GM18507 (cell line): ENCODE results near the gene STAC3.

ENCODE experiments used
- DNase-seq: peaks from one replicate; pipeline ENCODE4 v3.0.0; 2011; ENCODE audit warnings: low read depth; ENCODE audit not compliant: insufficient read length; ENCODE audit errors: extremely low spot score
- FAIRE-seq: peaks from 2 replicates; lab custom pipeline; 2011; peaks lifted over from hg19 to GRCh38; lab: Jason Lieb, UNC

STAC3 gene

DNA sequence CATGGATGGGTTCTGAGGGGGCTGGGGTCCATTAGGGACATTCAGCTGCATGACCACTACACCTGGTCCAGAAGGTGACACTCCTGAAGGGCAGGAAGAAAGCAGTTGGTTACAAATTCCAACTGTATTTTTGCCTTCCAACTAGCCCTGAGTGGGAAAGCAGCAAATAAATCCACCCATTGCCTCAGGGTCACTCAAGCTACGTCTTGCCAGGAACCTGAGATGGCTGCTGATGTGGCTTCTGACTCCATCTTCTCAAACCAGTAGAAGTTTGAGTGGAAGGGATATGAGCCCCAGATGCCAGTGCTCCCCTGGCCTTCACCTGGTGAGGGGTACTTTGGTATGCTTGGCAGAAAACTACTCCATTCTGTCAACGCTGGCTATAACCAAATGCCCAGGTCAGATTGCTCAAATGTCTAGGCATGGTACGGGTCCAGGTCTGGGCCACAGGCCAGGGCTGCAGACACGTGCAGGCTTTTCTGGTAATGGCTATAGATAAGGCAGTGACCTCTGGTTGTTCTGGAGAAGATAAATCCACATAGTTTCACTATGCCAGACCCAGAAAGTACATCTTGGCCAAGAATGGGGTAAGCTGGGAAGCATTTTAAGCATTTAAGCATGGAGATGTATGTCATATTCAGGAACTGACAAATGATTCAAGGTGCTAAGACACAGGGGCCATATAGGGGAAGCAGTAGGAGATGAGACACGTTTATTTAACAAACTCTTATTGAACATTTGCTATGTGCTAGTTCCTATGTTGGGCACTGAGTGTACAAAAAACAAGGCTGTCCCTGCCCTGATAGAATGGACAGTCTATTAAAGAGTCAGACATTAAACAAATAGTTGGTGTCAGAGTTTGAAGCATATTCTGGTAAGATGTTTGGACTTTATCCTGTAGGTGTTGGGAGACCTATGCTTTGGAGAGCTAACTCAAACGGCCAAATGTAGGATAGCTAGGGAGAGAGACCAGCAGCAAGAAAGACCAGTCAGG, 8.3 kb upstream of the STAC3 start:
- DNase-seq (no peak), FAIRE-seq (no peak)

DNA sequence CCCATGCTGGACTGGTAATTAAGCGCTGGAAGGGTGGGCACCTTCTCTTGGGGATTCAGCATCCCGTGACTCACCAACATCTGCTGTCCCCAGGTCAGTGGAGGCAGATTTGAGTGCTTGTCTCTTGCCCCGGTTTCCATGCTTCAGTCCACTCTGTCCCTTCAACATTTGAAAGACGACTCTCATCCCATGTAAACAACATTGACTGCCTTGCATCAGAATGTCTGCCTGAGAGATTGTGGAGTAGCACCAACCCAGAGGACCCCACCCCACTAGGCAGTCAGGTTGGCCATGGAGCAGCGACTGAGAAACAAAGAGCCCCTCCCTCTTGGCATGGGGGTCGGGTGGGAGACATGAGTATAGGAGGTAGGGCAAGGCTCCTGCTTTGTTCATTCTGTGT, 4.9 kb upstream of the STAC3 start:
- no peak for DNase-seq
- no peak for FAIRE-seq

DNA sequence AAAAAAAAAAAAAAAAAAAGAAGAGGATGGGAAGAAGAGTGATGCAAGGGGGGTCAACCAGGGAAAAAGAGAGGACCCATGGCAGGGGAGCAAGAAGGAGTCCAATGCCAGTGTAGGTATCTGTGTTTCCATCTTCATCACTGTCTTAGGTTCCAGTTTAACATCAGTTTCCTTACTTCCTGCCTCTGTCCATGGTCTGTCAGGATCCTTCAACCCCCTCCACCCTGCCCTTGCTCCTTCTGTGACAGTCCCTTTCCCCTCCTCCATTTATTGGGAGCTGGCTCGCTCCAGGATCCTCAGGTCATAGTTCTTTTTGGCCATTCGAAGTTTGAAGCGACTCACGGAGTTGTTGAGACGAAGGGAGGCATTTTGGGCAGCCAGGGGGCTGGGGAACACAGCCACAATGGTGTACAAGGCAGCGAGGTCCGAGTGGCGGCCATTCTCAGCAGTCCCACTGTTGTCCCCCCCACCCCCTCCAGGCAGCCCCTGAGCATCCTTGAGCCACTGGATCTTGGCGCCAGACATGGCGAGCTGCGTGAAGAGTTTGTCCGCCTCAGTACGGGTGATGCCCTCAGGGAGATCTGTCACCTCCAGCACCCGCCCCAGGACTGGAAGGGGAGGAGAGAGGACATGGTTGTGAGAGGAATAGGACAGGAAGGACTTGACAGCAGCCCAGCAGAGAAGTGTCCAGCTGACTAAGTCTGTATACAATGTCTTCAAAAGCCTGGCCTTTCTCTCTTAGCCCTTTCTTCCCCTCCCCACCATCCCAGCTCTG, 3.7 kb upstream of the STAC3 start:
- DNase-seq (no peak), FAIRE-seq (no peak)

DNA sequence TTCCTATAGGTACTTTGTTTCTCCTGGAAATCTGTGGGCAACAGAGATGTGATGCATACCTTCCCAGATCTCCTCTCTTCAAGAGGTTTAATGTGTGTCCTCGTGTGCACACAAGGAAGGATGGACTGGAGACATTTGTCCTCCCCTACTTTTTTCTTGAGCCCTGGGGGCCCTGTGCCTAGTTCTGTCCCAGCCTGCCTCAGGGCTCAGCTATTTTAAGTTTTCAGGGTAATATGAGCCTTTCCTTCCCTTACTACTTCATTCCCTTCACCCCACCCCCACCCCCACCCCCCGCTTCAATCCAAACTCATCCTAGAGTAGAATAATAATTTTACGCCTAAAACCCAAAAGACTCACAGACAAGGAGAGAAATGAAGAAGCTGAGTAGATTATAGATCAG, 446 bp downstream of the STAC3 start:
- FAIRE-seq (no peak), DNase-seq (no peak)

DNA sequence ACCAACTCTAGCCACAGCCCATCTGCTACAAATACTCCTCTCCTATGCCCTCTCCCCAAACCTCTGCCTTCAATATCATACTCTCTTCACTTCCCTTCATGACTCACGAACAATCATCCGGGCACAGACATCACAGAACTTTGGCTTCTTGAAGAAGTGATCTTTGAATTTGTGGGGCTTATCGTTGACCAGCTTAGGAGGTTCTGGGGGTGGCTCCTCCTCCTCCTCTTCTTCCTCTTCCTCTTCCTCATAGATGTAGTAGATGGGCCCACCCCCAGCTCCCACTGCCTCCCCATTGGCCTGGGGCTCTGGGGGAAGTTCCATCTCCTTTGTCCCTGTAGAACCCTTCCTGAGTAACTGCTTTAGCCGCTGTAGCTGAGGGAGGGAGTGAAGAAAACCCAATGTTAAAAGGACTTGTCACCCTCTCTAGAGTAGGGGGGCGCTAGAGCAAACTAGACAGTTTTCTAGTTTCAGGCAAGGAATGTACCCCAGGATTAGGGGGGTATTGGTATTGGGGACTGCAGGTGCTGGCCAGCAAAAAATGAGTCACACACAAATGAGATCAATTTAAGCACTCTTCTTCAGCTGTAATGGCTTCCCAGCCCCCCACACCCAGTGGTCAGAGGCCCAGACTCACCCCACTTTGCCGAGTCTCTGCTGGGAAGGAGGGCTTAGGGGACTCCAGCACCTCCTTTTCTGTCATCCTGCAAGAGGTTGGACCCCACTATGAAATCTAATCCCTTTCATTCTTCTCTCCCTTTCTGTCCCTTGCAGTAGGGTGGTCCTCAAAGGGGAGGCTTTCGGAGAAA, 1.8 kb downstream of the STAC3 start:
- peak; percentile 59 for FAIRE-seq
- no peak for DNase-seq

DNA sequence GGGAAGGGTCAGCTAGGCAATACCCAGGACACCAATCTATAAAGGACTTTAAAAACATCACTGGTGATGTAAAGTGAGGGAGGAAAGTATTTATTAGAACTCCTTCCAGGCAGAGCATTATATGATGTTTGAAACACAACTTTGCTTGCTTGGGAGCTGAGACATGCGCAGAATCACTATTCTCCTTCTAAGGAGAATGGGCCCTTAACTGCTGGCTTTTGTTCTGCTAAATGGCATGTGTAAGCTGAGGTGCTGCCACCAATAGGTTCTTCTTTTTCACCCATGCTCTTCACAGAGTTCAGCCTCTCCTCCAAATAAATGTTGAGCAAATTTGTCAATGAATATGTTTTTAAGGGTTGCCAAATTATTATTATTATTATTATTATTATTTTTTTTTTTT, 3.9 kb downstream of the STAC3 start:
- no peak for FAIRE-seq

DNA sequence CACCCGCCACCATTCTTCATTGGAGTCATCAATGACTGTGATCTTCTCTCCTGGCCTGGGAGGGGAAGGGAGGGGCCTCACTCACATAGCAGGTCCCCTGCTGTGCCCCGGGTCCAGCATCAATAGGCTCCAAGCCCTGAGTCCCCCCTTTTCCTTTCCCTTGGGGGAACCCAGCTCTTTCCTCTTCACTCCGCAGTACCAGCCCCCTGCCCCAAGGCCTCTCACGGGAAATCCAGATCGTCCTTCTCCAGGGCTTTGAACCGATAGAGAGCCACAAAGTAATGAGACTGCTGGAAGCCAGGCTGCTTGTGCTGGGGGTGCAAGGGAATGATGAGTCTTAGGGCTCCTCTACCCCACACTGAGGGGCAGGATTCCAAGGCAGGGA, 6.7 kb downstream of the STAC3 start:
- no peak for FAIRE-seq
- no peak for DNase-seq

More for the DNA sequence above, 3.9 kb downstream of the STAC3 start:
- DNase-seq, result no peak

DNA sequence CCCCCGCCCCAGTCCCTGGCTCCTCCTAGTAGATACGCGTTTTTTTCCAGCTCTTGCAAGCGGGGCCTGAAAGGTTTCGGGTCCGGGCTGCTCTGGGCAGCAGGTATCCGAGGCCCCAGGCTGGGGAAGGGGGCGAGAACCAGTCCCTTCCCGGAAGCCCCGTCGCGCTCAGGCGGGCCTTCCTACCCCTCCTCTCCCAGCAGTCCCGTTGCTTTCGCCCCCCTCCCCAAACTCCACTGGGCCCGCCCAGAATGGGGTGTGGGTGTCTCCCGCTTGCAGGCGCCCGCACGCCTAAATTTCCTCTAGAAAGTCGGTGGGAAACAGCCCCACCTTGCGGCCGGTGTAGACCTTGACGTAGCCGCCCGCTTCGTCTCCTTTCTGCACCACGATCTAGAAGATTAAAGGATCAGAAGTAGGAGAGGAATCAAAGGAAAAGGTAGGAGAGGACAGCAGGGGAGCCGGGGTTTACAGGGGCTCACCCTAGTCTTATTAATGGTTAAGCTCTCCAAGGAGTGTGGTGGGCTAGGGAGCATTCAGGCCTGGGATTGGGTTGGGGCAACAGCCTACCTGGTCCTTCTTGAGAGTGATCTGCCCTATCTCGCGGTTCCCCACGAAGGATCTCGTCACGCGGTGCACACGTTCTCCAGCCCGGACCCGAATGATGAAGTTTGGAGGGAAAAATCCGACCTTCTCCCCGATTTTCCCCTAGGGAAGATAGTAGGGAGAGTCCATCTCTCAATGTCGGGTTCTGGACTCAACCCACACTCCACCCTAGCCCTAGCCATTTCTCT, 7.3 kb downstream of the STAC3 start:
- DNase-seq (no peak), FAIRE-seq (peak; percentile 54)

DNA sequence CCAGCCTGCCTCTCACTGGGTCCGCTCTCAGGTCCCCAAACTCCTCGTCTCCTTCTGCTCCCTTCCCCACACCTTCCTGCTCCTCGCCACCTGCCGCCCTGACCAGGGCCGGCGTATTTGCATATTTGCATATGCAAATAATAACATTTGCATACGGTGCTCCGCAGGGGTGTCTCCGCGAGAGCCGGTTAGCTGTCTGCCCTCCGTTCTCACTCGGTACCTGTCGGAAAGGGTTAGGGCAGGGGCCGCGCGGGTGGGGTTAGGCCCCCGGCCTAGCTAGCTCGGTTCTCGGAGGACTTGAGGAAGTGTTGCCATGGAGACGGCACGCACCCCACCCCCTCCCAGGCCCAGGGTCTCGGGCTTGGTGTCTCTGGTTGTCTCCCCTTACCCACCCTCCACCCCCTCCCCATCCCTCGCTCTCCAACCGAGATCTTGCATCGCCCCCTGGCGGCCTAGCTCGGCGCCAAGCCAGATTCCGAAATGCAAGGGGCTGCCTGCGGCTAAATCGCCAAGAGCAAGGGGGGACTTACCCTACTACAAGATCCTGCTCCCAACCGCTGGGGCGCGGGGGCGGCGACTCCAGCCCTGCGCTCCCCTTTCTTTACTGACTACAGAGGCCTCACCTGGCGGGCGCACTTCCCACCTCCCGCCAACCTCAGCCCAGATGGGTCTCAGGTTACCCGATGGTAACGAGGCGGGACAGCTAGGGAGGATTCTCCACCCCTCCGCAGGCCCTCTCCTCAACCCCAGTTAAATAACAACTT, 8.1 kb downstream of the STAC3 start:
- DNase-seq (no peak), FAIRE-seq (peak; percentile 64)

DNA sequence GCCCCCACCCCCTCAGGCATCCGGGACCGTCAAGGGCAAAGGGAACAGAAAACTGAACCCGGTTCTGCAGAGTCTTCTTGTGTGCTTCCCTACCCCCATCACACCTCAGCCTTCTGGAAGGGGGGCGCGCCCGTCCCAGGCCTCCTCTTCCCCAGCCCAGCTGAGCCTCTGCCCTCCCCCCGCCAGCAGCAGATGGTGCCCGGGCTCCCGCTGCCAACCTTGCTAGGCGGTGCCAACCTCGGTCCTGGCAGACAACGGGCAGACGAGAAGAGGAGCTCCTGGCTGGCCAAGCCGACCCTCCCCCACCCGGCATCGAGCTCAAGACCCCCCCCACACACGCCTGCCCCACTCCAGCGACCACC, 8.7 kb downstream of the STAC3 start:
- FAIRE-seq, result no peak
- DNase-seq, result no peak

DNA sequence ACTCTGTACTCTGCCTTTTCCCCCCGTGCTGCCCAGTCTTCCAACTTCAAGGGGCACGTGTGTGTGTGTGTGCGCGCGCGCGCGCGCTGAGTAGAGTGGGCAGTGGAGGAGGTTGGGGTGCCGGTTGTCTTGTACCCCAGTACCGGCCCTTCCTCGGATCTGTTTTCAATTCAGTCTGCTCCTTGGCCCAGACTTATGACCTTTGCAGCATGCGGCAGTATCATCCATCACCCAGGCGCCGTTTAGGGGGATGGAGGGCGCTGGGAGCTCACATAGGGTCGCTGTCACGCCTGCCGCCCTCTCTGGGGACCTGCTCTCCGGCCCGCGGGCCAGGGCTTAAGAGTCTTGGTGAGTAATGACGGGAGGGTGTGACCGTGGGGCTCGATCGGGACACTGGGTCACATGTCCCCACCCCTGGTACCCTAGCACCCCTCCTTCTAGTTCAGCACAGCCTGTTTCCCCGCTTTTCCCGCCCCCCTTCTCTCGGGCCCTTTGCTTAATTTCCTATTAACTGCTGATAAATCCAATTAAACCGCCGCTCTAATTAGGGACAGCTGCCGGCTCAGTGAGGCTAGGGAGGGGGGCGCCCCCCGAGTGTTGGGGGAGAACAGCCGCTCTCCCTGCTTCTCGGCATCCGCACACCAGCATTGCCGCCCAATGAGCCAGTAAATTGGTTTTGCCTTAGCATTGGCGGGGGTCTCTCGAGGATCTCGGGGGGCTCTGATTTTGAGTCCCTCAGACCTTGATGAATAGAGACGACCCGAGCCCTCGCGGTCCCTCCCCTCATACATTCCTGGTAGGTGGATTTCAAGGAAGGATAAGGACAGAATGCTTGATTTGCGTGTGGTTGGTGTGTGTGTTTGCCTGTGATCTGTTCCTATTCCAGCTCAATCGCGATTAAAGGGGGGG, 9.3 kb downstream of the STAC3 start:
- DNase-seq, result no peak
- FAIRE-seq, result no peak

DNA sequence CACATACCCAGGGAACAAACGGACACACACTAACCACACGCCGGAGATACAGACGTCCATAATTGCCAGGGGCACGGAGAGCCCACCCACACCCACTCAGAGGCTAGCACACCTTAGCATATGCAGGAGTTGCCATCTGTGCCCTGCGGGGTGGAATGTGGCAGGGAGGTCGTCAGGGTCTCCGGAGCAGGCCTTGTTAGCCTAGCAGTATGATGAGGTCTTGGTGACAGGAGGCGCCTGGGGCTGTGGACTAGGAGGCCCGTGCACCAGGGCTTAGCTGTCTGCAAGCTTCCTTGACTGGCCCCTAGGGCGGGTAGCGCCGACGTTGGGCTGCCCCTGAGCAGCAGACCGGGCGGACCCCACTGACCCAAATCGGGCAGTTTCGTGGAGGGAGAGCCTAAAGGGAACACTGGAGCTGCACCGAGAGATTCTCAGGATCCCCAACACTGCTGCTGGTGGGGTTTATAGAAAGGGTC, 10.0 kb downstream of the STAC3 start:
- DNase-seq (no peak), FAIRE-seq (no peak)

DNA sequence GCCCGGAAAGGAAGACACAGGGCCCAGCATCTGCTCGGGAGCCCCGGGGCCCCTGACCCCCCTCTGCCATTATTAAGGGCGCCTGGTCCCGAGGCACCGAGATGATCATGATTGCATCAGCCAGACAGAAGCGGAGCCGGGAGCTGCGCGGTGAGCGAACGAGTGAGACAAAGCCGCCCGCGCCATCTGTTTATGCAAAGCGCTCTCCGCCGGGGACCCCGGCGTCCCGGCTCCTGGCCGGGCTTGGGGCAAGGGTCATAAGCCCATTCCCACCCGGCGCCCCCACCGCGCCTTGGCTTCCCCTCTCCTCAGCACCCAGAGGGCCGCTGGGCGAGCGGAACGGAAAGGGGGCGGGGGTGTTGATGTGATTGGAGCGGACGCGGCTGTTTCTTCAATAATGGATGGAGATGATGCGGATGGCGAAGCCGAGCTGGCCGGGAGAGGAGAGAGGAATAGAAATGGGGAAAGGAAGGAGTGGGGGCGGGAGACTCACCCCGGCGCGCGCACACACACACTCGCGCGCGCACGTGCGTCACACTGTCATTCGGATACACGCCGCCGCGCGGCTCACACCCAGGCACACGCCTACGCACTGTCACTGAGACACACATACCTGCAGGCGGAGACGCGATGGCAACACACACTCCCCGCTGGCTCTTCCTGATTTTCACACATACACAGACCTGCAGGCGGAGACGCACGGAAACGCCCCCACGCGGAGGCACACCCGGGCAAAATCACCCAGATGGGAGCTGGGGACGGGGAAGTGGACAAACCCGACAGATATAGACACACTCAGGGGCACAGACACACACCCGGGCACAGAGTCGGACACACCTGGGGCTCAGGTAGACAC, 10.7 kb downstream of the STAC3 start:
- DNase-seq, result no peak
- FAIRE-seq, result peak; percentile 85

DNA sequence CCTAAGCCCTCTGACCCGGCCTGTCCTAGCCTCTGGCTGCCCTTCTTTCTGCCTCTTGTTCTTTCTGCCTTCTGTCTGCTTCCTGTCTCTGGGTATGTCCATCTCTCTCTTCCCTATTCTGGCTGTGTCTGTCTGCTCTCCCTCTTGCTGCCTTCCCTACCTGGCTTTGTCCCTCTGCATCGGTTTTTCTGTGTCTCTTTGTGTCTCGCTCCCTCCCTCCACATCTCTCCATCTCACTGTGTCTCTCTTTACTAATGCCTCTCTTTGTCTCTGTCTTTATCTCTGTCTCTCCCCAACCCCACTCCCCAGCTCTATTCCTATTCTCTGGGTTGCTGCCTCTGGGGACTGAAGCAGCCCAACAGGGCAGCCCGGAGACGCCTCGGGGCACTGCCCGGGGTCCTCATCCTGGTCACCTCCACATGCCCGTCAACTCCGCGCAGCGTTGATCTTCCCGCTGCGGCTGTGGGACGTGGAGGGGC, 11.4 kb downstream of the STAC3 start:
- FAIRE-seq (no peak), DNase-seq (no peak)

DNA sequence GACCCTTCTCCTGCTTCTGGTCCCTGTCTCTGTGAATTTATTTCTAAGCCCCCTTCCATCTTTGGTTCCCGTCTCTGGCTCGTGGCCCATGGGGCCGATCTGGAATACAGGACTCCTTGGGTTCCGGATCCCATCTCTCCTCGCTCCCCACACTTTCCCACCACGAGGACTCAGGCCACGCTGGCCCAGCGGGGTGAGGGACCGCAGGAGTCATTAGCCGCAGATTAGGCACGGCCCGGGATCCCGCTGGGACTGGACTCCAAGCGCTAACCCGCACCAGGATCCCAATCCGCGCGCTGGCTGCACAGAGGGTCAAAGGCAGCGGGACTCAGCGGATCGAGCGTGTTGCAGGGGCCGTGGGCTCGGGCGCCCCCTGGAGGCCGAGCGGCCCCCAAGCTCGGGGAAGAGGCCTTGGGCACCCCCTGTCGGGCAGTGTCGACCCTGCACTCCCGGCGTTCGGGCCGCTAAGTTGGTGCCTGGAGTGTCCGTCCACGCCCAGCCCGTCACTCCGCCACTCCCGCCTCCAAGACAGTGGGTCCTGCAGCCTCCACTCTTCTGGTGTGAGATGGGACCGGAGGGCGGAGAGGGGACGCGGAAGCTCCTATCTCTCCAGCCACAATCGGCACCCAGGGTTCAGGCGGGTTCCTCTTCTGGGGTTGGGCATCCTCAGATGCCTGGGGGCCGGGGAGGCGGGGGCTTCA, 12.0 kb downstream of the STAC3 start:
- DNase-seq, result peak; percentile 93
- FAIRE-seq, result peak; percentile 88
